HG03558 (cell line): ENCODE measurements around the gene ZNF346.

Experiments
- ATAC-seq: cut with Tn5 transposase; IDR thresholded peaks from one replicate; pipeline ENCODE4 v1.9.1; 2021; ENCODE audit warnings: moderate number of reproducible peaks; ENCODE audit not compliant: unreplicated experiment; ENCODE audit errors: extremely low read depth

The ZNF346 gene

GRCh38 chr5:177111720-177112394 lies 89.4 kb downstream of the ZNF346 start:
- no peak for ATAC-seq

- no peak for ATAC-seq
These were observed 90.2 kb downstream of the ZNF346 start for GRCh38 chr5:177112589-177113220.

DNA sequence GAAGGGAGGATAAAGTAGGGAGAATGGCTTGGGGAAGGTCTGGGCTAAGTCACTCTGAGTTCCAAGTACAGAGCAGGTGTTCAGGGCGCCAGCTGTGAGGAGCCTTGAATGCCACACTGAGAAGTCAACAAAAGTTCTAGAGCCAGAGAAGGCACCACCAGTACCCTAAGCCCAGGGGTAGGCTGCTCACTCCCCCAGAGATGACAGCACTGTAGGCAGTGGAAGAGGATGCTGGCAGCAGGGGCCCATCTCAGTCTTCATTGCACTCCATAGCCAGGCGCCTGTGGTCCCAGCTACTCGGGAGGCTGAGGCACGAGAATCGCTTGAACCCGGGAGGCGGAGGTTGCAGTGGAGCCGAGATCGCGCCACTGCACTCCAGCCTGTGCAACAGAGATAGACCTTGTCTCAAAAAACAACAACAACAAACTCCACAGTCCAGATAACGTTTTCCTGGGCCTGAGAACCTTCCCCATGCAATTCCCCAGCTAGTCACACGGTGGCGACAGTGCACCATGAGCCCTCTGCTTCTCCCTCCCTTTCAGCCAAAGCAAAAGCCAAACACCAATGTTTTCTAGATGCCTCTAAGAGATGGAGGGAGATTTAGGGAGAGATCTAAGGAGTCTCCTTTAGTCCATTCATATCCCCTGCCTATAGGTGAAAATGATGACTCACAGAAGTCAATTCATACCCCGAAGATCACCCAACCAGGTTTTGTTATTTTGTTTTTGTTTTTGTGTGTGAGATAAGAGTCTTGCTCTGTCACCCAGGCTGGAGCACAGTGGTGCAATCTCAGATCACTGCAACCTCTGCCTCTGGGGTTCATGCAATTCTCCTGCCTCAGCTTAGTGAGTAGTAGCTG lies 91.3 kb downstream of the ZNF346 start:
- no peak for ATAC-seq

DNA sequence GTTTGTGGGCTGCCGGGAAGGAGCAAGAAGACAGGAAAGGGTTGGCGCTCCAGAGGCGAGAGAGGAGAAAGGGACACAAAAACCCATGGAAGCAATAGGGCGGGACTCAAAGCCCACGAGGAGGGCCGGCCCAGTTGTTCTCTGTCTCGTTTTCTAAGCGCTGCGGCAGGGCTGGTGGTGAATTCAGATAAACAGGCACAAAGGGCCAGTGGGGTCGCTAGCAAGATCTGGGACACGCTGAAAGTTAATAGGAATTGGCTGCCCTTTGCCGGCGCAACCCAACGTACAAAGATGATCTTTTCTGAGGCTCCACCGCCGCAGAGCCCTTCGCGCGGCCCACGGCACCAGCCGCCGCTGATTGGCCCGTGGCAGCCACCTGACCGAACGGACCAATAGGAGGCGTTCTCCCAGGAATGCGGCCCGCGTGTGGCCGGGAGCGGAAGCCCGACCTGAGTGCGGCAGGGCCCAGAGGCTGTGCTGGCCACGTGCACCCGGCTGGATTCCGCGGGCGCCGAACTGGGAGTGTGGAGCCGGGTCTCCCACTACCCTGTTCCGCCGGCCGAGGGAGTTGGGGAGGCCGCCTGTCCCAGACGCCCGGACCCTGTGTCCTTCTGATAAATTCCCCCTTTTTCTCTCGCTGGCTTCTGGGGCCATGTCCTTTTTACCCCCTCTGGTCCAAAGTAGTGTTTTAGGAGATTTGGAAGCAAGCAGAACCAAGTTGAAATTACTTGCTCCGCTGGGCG lies 94.3 kb downstream of the ZNF346 start:
- ATAC-seq, result no peak

DNA sequence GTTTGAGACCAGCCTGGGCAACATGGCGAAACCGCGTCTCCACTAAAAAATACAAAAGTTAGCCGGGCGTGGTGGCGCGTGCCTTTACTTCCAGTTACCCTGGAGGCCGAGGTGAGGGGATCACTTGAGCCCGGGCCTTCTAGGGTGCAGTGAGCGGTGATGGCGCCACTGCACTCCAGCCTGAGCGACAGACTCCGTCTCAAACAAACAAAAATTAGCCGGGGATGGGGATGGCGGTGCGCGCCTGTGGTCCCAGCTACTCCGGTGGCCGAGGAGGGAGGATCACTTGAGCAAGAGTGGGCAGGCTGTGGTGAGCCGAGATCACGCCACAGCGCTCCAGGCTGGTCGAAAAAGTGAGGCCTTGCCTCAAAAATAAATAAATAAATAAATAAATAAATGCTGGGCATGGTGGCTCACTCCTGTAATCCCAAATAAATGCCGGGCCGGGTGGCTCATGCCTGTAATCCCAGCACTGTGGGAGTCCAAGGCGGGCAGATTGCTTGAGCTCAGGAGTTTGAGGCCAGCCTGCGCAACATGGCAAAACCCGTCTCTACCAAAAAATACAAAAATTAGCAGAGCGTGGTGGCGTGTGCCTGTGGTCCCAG lies 95.0 kb downstream of the ZNF346 start:
- ATAC-seq, result no peak

GRCh38 chr5:177122566-177122965 lies 100.1 kb downstream of the ZNF346 start:
- ATAC-seq, result no peak

GRCh38 chr5:177123789-177124485 lies 101.4 kb downstream of the ZNF346 start:
- ATAC-seq, result no peak

GRCh38 chr5:177124486-177124991 lies 102.0 kb downstream of the ZNF346 start:
- peak; percentile 50 for ATAC-seq

DNA sequence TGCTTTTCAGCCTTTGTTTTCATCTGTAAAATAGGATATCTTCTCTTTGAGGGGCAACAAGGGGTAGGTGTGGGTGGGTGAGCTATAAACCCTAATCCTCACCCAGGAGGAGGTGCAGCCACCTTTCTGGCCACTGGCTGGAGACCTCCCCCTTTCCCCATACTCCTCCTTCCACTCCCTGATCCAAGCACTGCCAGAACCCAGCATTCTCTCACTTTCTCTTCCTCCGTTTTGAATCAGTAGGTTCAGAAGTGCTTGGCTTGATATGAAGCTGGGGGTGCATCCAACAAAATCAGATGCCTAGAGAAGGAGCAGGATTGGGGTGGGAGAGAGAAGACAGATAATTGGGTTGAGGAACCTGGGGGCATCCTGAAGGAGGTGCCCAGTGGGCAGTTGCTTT lies 104.3 kb downstream of the ZNF346 start:
- ATAC-seq, result no peak

DNA sequence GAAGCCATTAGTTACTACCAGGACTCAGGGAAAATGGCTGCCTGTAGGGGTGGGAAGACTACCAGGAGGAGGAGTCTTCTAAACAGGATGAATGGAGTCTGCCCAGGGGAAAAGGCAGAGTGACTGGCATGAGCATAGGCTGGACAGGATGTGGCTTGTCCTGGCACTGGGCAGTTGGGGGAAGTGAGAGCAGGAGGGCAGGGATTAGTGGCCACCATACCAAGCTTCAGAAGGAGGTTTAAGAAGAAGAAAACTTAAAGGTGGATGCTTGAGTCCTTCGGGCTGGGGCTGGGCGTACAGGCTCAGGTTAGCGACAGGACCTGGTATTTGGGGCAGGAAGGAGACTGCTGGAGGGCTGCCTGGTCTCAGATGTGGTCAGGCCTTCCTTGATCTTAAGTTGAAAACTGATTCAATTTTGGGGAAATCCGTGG lies 106.1 kb downstream of the ZNF346 start:
- ATAC-seq, result no peak

DNA sequence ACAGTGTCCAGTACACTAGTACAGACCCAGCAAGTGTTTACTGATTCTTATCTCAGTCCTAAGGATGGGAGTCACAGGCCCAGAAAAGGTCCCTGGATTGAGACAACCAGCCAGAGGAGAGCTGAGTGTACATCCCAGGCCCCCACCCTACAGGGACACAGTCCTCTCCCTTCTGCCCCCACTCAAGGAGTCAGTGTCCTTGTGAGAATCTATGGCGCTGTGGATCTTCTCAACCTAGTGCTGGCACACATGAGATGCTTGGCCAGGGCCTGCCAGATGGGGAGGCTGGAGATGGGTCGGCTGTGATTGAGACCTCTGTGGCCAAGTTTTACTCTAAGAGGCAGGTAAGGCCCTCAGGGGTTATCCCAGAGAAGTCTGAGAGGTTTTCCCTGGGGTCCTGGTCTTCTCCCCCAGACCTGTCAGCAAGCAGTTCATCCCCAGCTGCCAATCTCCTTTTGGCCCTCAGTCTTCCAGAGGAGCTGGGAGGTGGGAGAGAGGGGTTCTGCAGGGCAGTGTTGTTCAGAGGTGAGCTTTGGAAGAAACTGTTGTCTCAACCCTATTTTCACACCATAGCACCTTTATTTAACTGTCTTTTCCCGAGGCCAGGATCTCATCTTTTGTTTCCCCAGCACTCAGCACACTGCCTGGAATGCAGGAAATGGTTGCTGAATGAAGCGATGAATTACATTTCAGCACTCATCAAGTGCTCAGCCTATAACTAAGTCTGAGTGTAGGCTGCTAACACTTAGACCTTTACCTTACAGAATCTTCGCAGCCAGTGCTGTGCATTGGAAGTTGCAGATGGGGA lies 107.9 kb downstream of the ZNF346 start:
- no peak for ATAC-seq
